HepG2 (cell line): ENCODE measurements around the gene CYSTM1. TPM values are rescaled to one million over a fixed set of nuclear protein-coding genes. Genes with fewer than 3 reads are reported as not detected.

Experiments
- GATAD2A ChIP-seq: IDR thresholded peaks from 2 replicates; pipeline ENCODE4 v1.6.1; 2016
- GPBP1L1 ChIP-seq: sonication (generic); formaldehyde crosslinking; IDR thresholded peaks from 2 replicates; pipeline ENCODE4 v1.5.0; 2020; ENCODE audit warnings: mild to moderate bottlenecking, missing genetic modification reagents
- HNF1A ChIP-seq, 2 experiments: sonication (generic) in 1 of 2; formaldehyde crosslinking in 1 of 2; IDR thresholded peaks; 2 replicates each; pipeline versions ENCODE4 v1.4.0 to v1.6.1; 2016 to 2020; ENCODE audit warnings: borderline replicate concordance in 1 of 2, low read depth in 1 of 2, mild to moderate bottlenecking in 1 of 2, missing genetic modification reagents in 1 of 2
- KAT7 ChIP-seq: IDR thresholded peaks from 2 replicates; pipeline ENCODE4 v1.6.1; 2018; ENCODE audit warnings: borderline replicate concordance, missing compliant biosample characterization
- MTF2 ChIP-seq: sonication (generic); formaldehyde crosslinking; IDR thresholded peaks from 2 replicates; pipeline ENCODE4 v1.5.0; 2020; ENCODE audit warnings: missing genetic modification reagents, borderline replicate concordance
- POGK ChIP-seq: sonication (generic); formaldehyde crosslinking; conservative IDR thresholded peaks from 2 replicates; pipeline ENCODE4 v1.8.0; 2022; ENCODE audit warnings: mild to moderate bottlenecking, moderate library complexity, missing genetic modification reagents
- SMARCC2 ChIP-seq: fragments of 450-650 bp; IDR thresholded peaks from 2 replicates; pipeline ENCODE4 v1.6.1; 2017; ENCODE audit warnings: antibody characterized with exemption, mild to moderate bottlenecking
- TCF7L2 ChIP-seq: IDR thresholded peaks from 2 replicates; pipeline ENCODE4 v1.6.1; 2011; ENCODE audit warnings: mild to moderate bottlenecking, low read depth, low read length, moderate library complexity
- ZC3H4 ChIP-seq: sonication (generic); formaldehyde crosslinking; IDR thresholded peaks from 2 replicates; pipeline ENCODE4 v1.4.0; 2020; ENCODE audit warnings: missing genetic modification reagents, borderline replicate concordance
- ZHX2 ChIP-seq, 2 experiments: sonication (generic) in 1 of 2; formaldehyde crosslinking in 1 of 2; IDR thresholded peaks; 2 replicates each; pipeline versions ENCODE4 v1.6.1 to v1.9.0; 2014 to 2022; ENCODE audit warnings: antibody characterized with exemption in 1 of 2, borderline replicate concordance in 1 of 2, inconsistent platforms in 1 of 2, low read depth in 1 of 2, missing genetic modification reagents in 1 of 2
- ZNF292 ChIP-seq: sonication (generic); formaldehyde crosslinking; IDR thresholded peaks from 2 replicates; pipeline ENCODE4 v1.8.1; 2022; ENCODE audit warnings: mild to moderate bottlenecking, low read depth, missing genetic modification reagents, borderline replicate concordance
- ZNF451 ChIP-seq: sonication (generic); formaldehyde crosslinking; IDR thresholded peaks from 2 replicates; pipeline ENCODE4 v1.5.0; 2020; ENCODE audit warnings: mild to moderate bottlenecking, missing genetic modification reagents
- ZNF580 ChIP-seq: IDR thresholded peaks from 2 replicates; pipeline ENCODE4 v1.6.1; 2016; ENCODE audit warnings: low read depth, borderline replicate concordance
- ZNF619 ChIP-seq: sonication (generic); formaldehyde crosslinking; IDR thresholded peaks from 2 replicates; pipeline ENCODE4 v1.4.0; 2020; ENCODE audit warnings: mild to moderate bottlenecking, missing genetic modification reagents
- polyA plus RNA-seq, 8 experiments: library from polyadenylated mRNA; depleted of rRNA in 3 of 8; stranded (reverse) in 7 of 8; unstranded in 1 of 8; fragments of >200 nt; fragmentation: Illumina TruSeq in 4 of 8; extraction: Trizol in 4 of 8; gene quantifications; 2 replicates each; pipeline versions ENCODE4 v1.2.1 to v1.2.3, GENCODE V29; 2011 to 2016; ENCODE audit warnings: low read depth in 4 of 8, missing spikeins in 1 of 8, mixed read lengths in 1 of 8; ENCODE audit not compliant: insufficient read depth in 1 of 8
- total RNA-seq, 5 experiments: library from RNA; depleted of rRNA; stranded (reverse); fragments of >200 nt; fragmentation: Illumina TruSeq; extraction: Trizol; gene quantifications; 2 replicates each; pipeline ENCODE4 v1.2.3, GENCODE V29; 2016; ENCODE audit warnings: low read depth in 1 of 5

CYSTM1 gene
- total and polyA plus RNA-seq, 2 of the 13 experiments (the other 11 are each of a cell fraction or from before 2014, with no cell fraction given): 40.0 to 73.4 TPM

- TF ChIP-seq GPBP1L1 (CRISPR knock-in tag) (no peak), ZC3H4 (CRISPR knock-in tag) (no peak), ZNF451 (CRISPR knock-in tag) (no peak), KAT7 (no peak), TCF7L2 (no peak), SMARCC2 (no peak), GATAD2A (peak; percentile 56), ZNF580 (no peak), ZHX2 (IDR thresholded peaks at IDR 0.05; ENCODE audit: low read depth) (no peak), ZHX2 (CRISPR knock-in tag; IDR thresholded peaks at IDR 0.05; ENCODE audit: borderline replicate concordance) (no peak), HNF1A (IDR thresholded peaks at IDR 0.05; ENCODE audit: low read depth) (no peak), HNF1A (CRISPR knock-in tag; IDR thresholded peaks at IDR 0.05; ENCODE audit: borderline replicate concordance) (no peak), ZNF292 (no peak), POGK (CRISPR knock-in tag) (no peak), MTF2 (CRISPR knock-in tag) (no peak), ZNF619 (no peak)
These were observed 86.6 kb downstream of the CYSTM1 start (continued) for GRCh38 chr5:140261403-140262171.
